Lower leg skin (tissue), 3 donors: ENCODE data around the gene COL6A2.

ENCODE experiments used
- CTCF ChIP-seq, 3 donors: fragments of 450-650 bp; IDR thresholded peaks; one replicate each; pipeline ENCODE4 v1.5.1; 2016; ENCODE audit warnings: antibody characterized with exemption in 3 of 3, mild to moderate bottlenecking in 3 of 3, moderate library complexity in 2 of 3
- POLR2A ChIP-seq, 2 donors: fragments of 450-650 bp; IDR thresholded peaks; one replicate each; pipeline ENCODE4 v1.6.1; 2016 to 2017; ENCODE audit warnings: antibody characterized with exemption in 2 of 2, mild to moderate bottlenecking in 1 of 2, moderate library complexity in 1 of 2

- no peak for TF ChIP-seq CTCF (IDR thresholded peaks at IDR 0.05)
- TF ChIP-seq POLR2A (IDR thresholded peaks at IDR 0.05) = no peak
These were observed 30.3 kb upstream of the COL6A2 start for GRCh38 chr21:46067505-46068201.
